Testis (tissue), 2 donors: ENCODE results near the gene TLN1.

Source experiments
- CTCF ChIP-seq, 3 experiments: fragments of 450-650 bp in 2 of 3; fragments of 200-600 bp in 1 of 3; sonication (generic) in 1 of 3; IDR thresholded peaks; one replicate each; pipeline ENCODE4 v1.5.1; 2016 to 2019; ENCODE audit warnings: antibody characterized with exemption in 3 of 3, mild to moderate bottlenecking in 2 of 3, moderate library complexity in 1 of 3
- POLR2A ChIP-seq: fragments of 450-650 bp; IDR thresholded peaks from one replicate; pipeline ENCODE4 v1.6.1; 2017; ENCODE audit warnings: antibody characterized with exemption, mild to moderate bottlenecking, moderate library complexity

DNA sequence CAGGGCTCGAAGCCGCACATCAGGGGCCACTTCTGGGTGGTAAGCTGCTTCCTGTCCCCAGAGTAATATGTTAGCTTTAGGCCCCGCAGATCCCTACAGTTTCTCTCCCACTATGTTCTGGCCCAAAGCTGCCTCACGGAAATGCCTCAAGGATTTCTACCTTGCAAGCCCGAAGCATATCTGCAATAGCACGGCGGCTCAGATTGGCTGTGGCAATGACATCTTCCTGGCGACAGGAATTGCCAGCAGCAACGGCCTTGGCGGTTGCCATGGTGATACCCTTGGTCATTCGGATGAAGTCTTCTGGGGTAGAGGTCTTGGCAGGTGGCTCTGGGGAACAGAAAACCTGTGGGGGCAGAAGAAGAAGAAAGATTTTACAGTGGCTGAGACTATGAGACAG is 32.0 kb downstream of the TLN1 start:
- no peak for TF ChIP-seq CTCF (IDR thresholded peaks at IDR 0.05)
- TF ChIP-seq POLR2A = no peak
